ENCODE results near the gene KLHL36. TPM values are rescaled to one million over a fixed set of nuclear protein-coding genes. Genes with fewer than 3 reads are reported as not detected.

The KLHL36 gene
- total RNA-seq, 1 donor from 2014 or later = 43.8 TPM

- no peak overlapping the region for H3K4me3 Mint-ChIP-seq (ENCODE audit: unreplicated experiment)
- peaks cover 16% of the 10 kb centered on the region for H3K4me1 Mint-ChIP-seq (ENCODE audit: low read depth)
- no peak for TF ChIP-seq CTCF (IDR thresholded peaks at IDR 0.05)
- no peak for DNase-seq (ENCODE audit: low spot score)
- H3K27ac Mint-ChIP-seq (ENCODE audit: unreplicated experiment) = no peak overlapping the region
- H3K36me3 Mint-ChIP-seq (ENCODE audit: low read depth) = no peaks in the 10 kb centered on the region
- H3K9me3 Mint-ChIP-seq (ENCODE audit: low read depth) = no peaks in the 10 kb centered on the region
- no peaks in the 10 kb centered on the region for H3K27me3 Mint-ChIP-seq (ENCODE audit: low read depth)
Observed at GRCh38 chr16:84709609-84710008, 61.3 kb downstream of the KLHL36 start.

- TF ChIP-seq CTCF (IDR thresholded peaks at IDR 0.05) = no peak
- Mint-ChIP-seq H3K4me1 (ENCODE audit: low read depth) (peaks cover 13% of the 10 kb centered on the region), H3K9me3 (ENCODE audit: low read depth) (no peaks in the 10 kb centered on the region), H3K36me3 (ENCODE audit: low read depth) (no peaks in the 10 kb centered on the region), H3K27me3 (ENCODE audit: low read depth) (no peaks in the 10 kb centered on the region), H3K4me3 (ENCODE audit: unreplicated experiment) (no peak overlapping the region), H3K27ac (ENCODE audit: unreplicated experiment) (no peak overlapping the region)
- no peak for DNase-seq (ENCODE audit: low spot score)
Observed at GRCh38 chr16:84710686-84711085, 62.4 kb downstream of the KLHL36 start.

Other genes starting within 250 kb of the KLHL36 start
- 21.0 to 27.9 TPM (median 26.8 TPM) in 3 replicates for gene MEAK7, start 143.9 kb upstream of the KLHL36 start, total RNA-seq
- gene COTL1, start 30.4 kb upstream of the KLHL36 start, total RNA-seq = 27.4 to 57.6 TPM (median 52.8 TPM) in 3 replicates
- 43.0 to 59.3 TPM (median 43.4 TPM) in 3 replicates for gene USP10, start 51.5 kb downstream of the KLHL36 start, total RNA-seq
- gene CRISPLD2, start 171.5 kb downstream of the KLHL36 start, total RNA-seq = 1.7 to 12.1 TPM (median 11.7 TPM) in 3 replicates